GM12878 (cell line): ENCODE results near the gene GBX1. TPM values are rescaled to one million over a fixed set of nuclear protein-coding genes. Genes with fewer than 3 reads are reported as not detected.

Experiments
- ATAC-seq: fragments of 200-7000 bp; cut with Tn5 transposase; 3 replicates; pipeline ENCODE4 v1.9.1; 2020; ENCODE audit warnings: mild to moderate bottlenecking, moderate library complexity
- BruUV-seq: library from RNA; stranded (reverse); fragments of 400-500 nt; replicated peaks from 2 replicates; lab custom pipeline; 2021; lab: Mats Ljungman, UMichigan
- CTCF ChIA-PET: fragments of 300-600 bp; sonication (Branson Sonifier 250); formaldehyde crosslinking; extraction: SDS; loops from one replicate; lab custom pipeline; 2021; ENCODE audit warnings: inconsistent platforms; lab: Yijun Ruan, JAX
- POLR2A ChIA-PET: fragments of 350-600 bp; formaldehyde crosslinking; extraction: SDS; loops from one replicate; lab custom pipeline; 2021; ENCODE audit warnings: inconsistent platforms; lab: Charles Lee
- RAD21 ChIA-PET: fragments of 300-600 bp; sonication (Branson Sonifier 250); formaldehyde crosslinking; loops from one replicate; lab custom pipeline; 2023; ENCODE audit warnings: antibody characterized with exemption; ENCODE audit not compliant: unreplicated experiment; lab: Charles Lee
- SMC1A ChIA-PET: fragments of 300-600 bp; sonication (Branson Sonifier 250); formaldehyde crosslinking; loops from one replicate; lab custom pipeline; 2023; ENCODE audit not compliant: unreplicated experiment, uncharacterized antibody; lab: Charles Lee
- DNase-seq: peaks from one replicate; pipeline ENCODE4 v3.0.0-alpha.2; 2011; ENCODE audit warnings: low read depth, low spot score
- FAIRE-seq: peaks from 3 replicates; lab custom pipeline; 2011; peaks lifted over from hg19 to GRCh38; lab: Jason Lieb, UNC
- H2AFZ ChIP-seq: 2 replicates; pipeline ENCODE4 v1.6.0; 2011; ENCODE audit warnings: low read depth, low read length, control low read depth; ENCODE audit not compliant: control insufficient read depth
- H3K27ac ChIP-seq: 2 replicates; pipeline ENCODE4 v1.5.1; 2011; ENCODE audit warnings: control low read depth; ENCODE audit not compliant: control insufficient read depth, insufficient read depth
- H3K27me3 ChIP-seq, 2 experiments: replicated peaks in 1 of 2; 2 replicates each; pipeline versions ENCODE4 v1.6.0 to v1.6.1; 2011; ENCODE audit warnings: low read length in 1 of 2; ENCODE audit not compliant: control insufficient read depth in 2 of 2, insufficient read depth in 2 of 2
- H3K36me3 ChIP-seq, 2 experiments: 2 replicates each; pipeline ENCODE4 v1.5.1; 2011; ENCODE audit warnings: low read length in 1 of 2; ENCODE audit not compliant: control insufficient read depth in 2 of 2, insufficient read depth in 2 of 2
- H3K4me1 ChIP-seq: 2 replicates; pipeline ENCODE4 v1.6.1; 2011; ENCODE audit warnings: mild to moderate bottlenecking, low read length, moderate library complexity, mixed read lengths; ENCODE audit not compliant: control insufficient read depth, insufficient read depth
- H3K4me2 ChIP-seq: 2 replicates; pipeline ENCODE4 v1.6.0; 2011; ENCODE audit warnings: control low read depth; ENCODE audit not compliant: control insufficient read depth, insufficient read depth
- H3K4me3 ChIP-seq: fragments of 200-600 bp; sonication (generic); 2 replicates; pipeline ENCODE4 v1.5.1; 2016
- H3K79me2 ChIP-seq: 2 replicates; pipeline ENCODE4 v1.6.0; 2011; ENCODE audit warnings: low read length; ENCODE audit not compliant: control insufficient read depth, insufficient read depth
- H3K9ac ChIP-seq: 2 replicates; pipeline ENCODE4 v1.8.0; 2011; ENCODE audit warnings: low read length, control low read depth, mixed read lengths; ENCODE audit not compliant: control insufficient read depth, insufficient read depth
- H3K9me3 ChIP-seq: replicated peaks from 3 replicates; pipeline ENCODE4 v1.5.1; 2011; ENCODE audit warnings: mild to moderate bottlenecking, low read length; ENCODE audit not compliant: control insufficient read depth, insufficient read depth
- H4K20me1 ChIP-seq: 2 replicates; pipeline ENCODE4 v1.6.0; 2011; ENCODE audit not compliant: control insufficient read depth, insufficient read depth
- FOS ChIP-seq: IDR thresholded peaks from 3 replicates; pipeline ENCODE4 v1.6.1; 2011; ENCODE audit warnings: borderline replicate concordance; ENCODE audit not compliant: insufficient read length; ENCODE audit errors: extremely low read depth
- SREBF2 ChIP-seq: IDR thresholded peaks from 2 replicates; pipeline ENCODE4 v1.6.1; 2012; ENCODE audit warnings: mild to moderate bottlenecking, low read length
- WGBS: methylation state at CpG from one replicate; pipeline ENCODE4 v1.1.6; 2016; ENCODE audit warnings: low lambda C conversion rate; ENCODE audit not compliant: insufficient replicate concordance, insufficient coverage; ENCODE audit errors: missing lambda C conversion rate; 5-methylcytosine and 5-hydroxymethylcytosine counted together
- in situ Hi-C: fragments of 300-500 bp; cut with MboI; formaldehyde crosslinking; loops from 9 replicates; pipeline ENCODE4 v1.14.3; 2018; ENCODE audit warnings: mixed read lengths
- intact Hi-C: fragments of 100-400 bp; cut with micrococcal nuclease; formaldehyde crosslinking; loops from one replicate; pipeline ENCODE4 v1.14.2; 2022; ENCODE audit not compliant: unreplicated experiment
- polyA plus RNA-seq, 11 experiments: library from polyadenylated mRNA; depleted of rRNA in 4 of 11; unstranded in 6 of 11; stranded (reverse) in 5 of 11; fragments of >200 nt; fragmentation: Nextera tagmentation in 4 of 11; fragmentation: Illumina TruSeq in 1 of 11; extraction: Ambion mirVana in 4 of 11; extraction: Trizol in 1 of 11; gene quantifications; 1 replicate in 1 of 11; 2 replicates in 10 of 11; pipeline versions ENCODE4 v1.2.1 to v1.2.3, GENCODE V29; 2011 to 2016; ENCODE audit warnings: inconsistent platforms in 2 of 11, missing spikeins in 2 of 11, low read depth in 1 of 11
- total RNA-seq, 4 experiments: library from RNA; depleted of rRNA in 3 of 4; stranded (reverse); fragments of >200 nt in 3 of 4; fragmentation: Illumina TruSeq in 1 of 4; extraction: Trizol in 1 of 4; gene quantifications; 2 replicates each; pipeline versions ENCODE4 v1.2.1 to v1.2.3, GENCODE V29; 2013 to 2021
- TF ChIP-seq, protein P1 (sequence below): IDR thresholded peaks from 2 replicates; pipeline ENCODE4 v1.6.1; 2011; ENCODE audit warnings: borderline replicate concordance, low read depth, mild to moderate bottlenecking, moderate library complexity, mixed read lengths, low read length; ENCODE audit not compliant: insufficient read depth; ENCODE audit errors: extremely low read length

The GBX1 gene
- total and polyA plus RNA-seq, 10 of the 15 experiments (the other 5 are each of a cell fraction or from before 2014, with no cell fraction given), result not detected

DNA sequence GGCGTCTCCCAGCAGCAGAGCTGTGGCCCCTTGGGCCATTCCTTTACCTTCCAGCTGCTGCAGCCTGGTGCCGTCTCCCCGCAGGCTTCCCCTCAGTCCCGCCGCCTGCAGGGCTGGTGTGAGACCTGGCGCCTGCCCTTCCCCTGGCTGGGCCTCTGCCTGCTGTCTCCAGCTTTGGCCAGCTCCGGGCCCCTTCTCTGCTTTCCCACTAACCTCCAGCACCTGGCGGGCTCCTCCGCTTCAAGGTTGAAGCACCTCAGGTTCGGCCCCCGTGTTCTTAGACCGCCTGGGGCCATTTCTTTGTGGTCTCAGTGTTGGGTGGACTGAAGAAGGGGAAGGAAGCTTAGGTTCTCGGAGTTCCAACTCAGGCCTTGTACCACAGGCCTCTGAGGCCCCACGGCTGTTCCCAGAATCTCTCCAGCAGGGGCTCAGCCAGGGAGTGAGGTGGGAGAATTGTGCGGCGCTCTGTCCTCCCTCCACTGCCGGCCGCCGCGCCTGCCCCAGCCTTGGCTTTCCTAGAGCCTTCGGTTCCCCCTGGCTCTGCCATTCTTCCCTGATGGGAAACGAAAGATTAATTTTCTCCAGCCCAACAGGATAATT lies 30.3 kb downstream of the GBX1 start:
- TF ChIP-seq FOS, result no peak
- TF ChIP-seq, protein P1, sequence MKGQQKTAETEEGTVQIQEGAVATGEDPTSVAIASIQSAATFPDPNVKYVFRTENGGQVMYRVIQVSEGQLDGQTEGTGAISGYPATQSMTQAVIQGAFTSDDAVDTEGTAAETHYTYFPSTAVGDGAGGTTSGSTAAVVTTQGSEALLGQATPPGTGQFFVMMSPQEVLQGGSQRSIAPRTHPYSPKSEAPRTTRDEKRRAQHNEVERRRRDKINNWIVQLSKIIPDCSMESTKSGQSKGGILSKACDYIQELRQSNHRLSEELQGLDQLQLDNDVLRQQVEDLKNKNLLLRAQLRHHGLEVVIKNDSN, result no peak
- no peak for TF ChIP-seq SREBF2
- TF ChIP-seq, all 136 proteins: peak for 0
- ChIA-PET POLR2A (no interaction called here), RAD21 (no interaction called here), SMC1A (no interaction called here), CTCF (no interaction called here)
- Histone ChIP-seq H3K9me3 (no peaks in the 10 kb centered on the region), H3K36me3 (peaks cover 3 to 6% of the 10 kb centered on the region in 2 experiments; a peak in 2 of 4 replicates), H3K9ac (no peak overlapping the region), H3K4me2 (no peak overlapping the region), H3K79me2 (no peaks in the 10 kb centered on the region), H3K27me3 (no peaks in the 10 kb centered on the region), H3K4me1 (no peaks in the 10 kb centered on the region), H2AFZ (no peak overlapping the region), H4K20me1 (no peaks in the 10 kb centered on the region), H3K27ac (no peak overlapping the region), H3K4me3 (no peak overlapping the region)
- WGBS, result 81% methylated on average over 22 of the region's 22 CpGs
- no peak for DNase-seq
- in situ Hi-C loops (no loop called here), intact Hi-C loops (no loop called here)
- ATAC-seq, result no peak
- BruUV-seq, result no TSS peak
- no peak for FAIRE-seq
